ENCODE measurements around the gene SP1. TPM values are rescaled to one million over a fixed set of nuclear protein-coding genes. Genes with fewer than 3 reads are reported as not detected.

The SP1 gene
- total and polyA plus RNA-seq, 9 of the 15 experiments (the other 6 are each of a cell fraction or from before 2014, with no cell fraction given) = 8.0 to 65.5 (median 41.6) TPM

GRCh38 chr12:53344824-53345485, 35.0 kb upstream of the SP1 start (continued):
- TF ChIP-seq, protein P1, sequence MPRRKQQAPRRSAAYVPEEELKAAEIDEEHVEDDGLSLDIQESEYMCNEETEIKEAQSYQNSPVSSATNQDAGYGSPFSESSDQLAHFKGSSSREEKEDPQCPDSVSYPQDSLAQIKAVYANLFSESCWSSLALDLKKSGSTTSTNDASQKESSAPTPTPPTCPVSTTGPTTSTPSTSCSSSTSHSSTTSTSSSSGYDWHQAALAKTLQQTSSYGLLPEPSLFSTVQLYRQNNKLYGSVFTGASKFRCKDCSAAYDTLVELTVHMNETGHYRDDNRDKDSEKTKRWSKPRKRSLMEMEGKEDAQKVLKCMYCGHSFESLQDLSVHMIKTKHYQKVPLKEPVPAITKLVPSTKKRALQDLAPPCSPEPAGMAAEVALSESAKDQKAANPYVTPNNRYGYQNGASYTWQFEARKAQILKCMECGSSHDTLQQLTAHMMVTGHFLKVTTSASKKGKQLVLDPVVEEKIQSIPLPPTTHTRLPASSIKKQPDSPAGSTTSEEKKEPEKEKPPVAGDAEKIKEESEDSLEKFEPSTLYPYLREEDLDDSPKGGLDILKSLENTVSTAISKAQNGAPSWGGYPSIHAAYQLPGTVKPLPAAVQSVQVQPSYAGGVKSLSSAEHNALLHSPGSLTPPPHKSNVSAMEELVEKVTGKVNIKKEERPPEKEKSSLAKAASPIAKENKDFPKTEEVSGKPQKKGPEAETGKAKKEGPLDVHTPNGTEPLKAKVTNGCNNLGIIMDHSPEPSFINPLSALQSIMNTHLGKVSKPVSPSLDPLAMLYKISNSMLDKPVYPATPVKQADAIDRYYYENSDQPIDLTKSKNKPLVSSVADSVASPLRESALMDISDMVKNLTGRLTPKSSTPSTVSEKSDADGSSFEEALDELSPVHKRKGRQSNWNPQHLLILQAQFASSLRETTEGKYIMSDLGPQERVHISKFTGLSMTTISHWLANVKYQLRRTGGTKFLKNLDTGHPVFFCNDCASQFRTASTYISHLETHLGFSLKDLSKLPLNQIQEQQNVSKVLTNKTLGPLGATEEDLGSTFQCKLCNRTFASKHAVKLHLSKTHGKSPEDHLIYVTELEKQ (CRISPR knock-in tag; IDR thresholded peaks at IDR 0.05) = no peak
- TF ChIP-seq, protein P2, sequence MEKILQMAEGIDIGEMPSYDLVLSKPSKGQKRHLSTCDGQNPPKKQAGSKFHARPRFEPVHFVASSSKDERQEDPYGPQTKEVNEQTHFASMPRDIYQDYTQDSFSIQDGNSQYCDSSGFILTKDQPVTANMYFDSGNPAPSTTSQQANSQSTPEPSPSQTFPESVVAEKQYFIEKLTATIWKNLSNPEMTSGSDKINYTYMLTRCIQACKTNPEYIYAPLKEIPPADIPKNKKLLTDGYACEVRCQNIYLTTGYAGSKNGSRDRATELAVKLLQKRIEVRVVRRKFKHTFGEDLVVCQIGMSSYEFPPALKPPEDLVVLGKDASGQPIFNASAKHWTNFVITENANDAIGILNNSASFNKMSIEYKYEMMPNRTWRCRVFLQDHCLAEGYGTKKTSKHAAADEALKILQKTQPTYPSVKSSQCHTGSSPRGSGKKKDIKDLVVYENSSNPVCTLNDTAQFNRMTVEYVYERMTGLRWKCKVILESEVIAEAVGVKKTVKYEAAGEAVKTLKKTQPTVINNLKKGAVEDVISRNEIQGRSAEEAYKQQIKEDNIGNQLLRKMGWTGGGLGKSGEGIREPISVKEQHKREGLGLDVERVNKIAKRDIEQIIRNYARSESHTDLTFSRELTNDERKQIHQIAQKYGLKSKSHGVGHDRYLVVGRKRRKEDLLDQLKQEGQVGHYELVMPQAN (IDR thresholded peaks at IDR 0.05; ENCODE audit: borderline replicate concordance) = peak; percentile 70
- TF ChIP-seq CTBP1 (IDR thresholded peaks at IDR 0.05; ENCODE audit: borderline replicate concordance) = peak; percentile 73; the same call in 1 of the 2 replicates
- peak; percentile 43; the same call in 1 of the 2 replicates for TF ChIP-seq RB1 (IDR thresholded peaks at IDR 0.05; ENCODE audit: low read depth)
- TF ChIP-seq MEF2A (IDR thresholded peaks at IDR 0.05; ENCODE audit: control insufficient read depth, low read depth, low read length) = no peak
- TF ChIP-seq ZBTB8A (IDR thresholded peaks at IDR 0.05; ENCODE audit: partially characterized antibody) = no peak
- no peak for TF ChIP-seq CSDE1 (IDR thresholded peaks at IDR 0.05)
- no peak for TF ChIP-seq RNF219 (CRISPR knock-in tag; IDR thresholded peaks at IDR 0.05)
- TF ChIP-seq HDGF (IDR thresholded peaks at IDR 0.05) = no peak
- no peak for TF ChIP-seq RBM34 (IDR thresholded peaks at IDR 0.05; ENCODE audit: borderline replicate concordance, insufficient read depth, low read length)
- no peak for TF ChIP-seq ZNF75A (CRISPR knock-in tag; IDR thresholded peaks at IDR 0.05)
- no peak for TF ChIP-seq MTF1 (CRISPR knock-in tag; IDR thresholded peaks at IDR 0.05; ENCODE audit: borderline replicate concordance)
- TF ChIP-seq EGR1 (conservative IDR thresholded peaks at IDR 0.05) = no peak
- no peak for TF ChIP-seq GTF3C2 (IDR thresholded peaks at IDR 0.05; ENCODE audit: borderline replicate concordance, extremely low read depth, insufficient read length)
